Activated T-helper 1 cell treated with anti-CD3 and anti-CD28 coated beads, Interleukin-2, amount 50 U/mL, for 16 hours (primary cell): ENCODE results near the gene EYA2.
A peak's percentile ranks its signal among the peaks of the same experiment; 100 is the strongest.
"Not testable (repeated sequence)": the region's sequence is repeated elsewhere in the genome, so short reads cannot be mapped to it uniquely, and the experiment has no call there.

ENCODE experiments used
- DNase-seq, 2 donors: peaks; one replicate each; pipeline ENCODE4 v3.0.0-alpha.2; 2020; ENCODE audit warnings: low read depth in 1 of 2, low spot score in 1 of 2

Gene EYA2

DNA sequence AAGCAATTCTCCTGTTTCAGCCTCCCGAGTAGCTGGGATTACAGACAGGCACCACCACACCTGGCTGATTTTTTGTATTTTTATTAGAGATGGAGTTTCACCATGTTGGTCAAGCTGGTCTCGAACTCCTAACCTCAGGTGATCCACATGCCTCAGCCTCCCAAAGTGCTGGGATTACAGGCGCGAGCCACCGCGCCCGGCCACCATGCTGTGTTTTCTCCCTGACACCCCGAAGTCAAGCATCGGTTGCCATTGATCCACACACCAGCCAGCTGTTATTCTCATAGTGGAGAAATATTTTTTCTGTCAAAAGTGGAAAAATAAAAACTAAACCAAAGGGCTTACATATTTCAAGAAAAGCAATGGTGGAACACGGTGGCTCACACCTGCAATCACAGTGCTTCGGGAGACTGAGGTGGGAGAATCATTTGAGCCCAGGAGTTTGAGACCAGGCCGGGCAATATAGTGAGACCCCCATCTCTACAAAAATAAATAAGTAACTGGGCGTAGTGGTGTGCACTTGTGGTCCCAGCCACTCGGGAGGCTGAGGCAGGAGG lies 304.4 kb downstream of the EYA2 start:
- no peak for DNase-seq

DNA sequence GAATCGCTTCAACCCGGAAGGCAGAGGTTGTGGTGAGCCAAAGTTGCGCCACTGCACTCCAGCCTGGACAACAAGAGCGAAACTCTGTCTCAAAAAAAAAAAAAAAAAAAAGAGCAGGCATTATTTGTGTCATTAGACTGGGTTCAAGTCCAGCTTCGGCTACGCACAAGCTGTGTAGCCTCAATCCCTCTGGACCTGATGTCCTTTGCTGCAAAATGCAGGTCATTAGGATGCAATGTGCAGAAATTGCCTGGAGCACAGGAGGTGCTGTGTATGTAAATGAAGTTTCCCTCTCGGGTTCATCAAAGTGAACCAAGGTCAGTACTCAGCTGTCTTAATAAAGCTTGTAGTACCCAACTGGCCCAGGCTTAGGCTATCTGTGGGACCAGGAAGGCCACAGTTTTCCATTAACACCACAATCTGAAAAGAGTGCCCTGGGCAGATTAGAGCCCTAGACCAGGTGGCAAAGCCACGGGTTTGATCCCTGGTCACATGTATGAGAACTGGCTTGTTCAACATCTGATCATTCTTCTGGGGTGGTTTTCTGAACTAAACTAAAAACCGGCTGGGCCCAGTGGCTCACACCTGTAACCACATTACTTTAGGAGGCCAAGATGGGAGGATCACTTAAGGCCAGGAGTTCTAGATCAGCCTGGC lies 306.6 kb downstream of the EYA2 start:
- no peak for DNase-seq

DNA sequence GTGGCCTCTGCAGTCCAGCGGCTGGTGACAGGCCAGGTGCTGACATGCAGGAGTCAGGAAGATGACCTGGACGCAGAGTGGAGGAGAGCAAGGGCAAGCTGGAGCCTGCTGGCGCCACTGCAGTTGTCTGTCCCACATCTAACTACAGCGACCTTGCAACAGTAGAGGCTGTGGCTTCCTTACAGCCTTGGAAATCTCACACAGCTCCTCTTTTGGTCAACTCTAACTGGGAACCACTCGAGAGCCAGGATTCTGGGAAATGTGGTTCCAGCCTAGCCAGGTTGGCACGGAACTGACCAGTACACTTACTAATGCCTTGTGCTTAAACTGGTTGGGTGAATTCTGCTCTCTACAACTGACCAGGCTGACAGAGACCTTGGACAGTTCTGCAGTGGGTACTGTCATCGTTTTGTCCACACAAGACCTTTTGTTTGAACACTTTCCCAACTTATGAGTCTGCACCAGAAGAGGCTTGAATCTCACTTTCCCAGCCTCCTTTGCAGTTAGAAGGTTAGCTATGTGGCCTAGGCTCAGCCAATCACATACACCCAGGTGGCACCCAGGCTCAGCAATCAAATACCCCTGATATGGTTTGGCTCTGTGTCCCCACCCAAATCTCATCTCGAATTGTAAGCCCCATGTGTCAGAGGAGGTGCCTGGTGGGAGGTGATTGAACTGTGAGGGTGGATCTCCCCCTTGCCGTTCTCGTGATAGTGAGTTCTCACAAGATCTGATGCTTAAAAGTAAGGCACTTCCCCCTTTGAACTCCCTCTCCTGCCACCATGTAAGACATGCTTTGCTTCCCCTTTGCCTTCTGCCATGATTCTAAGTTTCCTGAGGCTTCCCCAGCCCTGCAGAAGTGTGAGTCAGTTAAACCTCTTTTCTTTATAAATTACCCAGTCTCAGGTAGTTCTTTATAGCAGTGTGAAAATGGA lies 308.4 kb downstream of the EYA2 start:
- DNase-seq = no peak

DNA sequence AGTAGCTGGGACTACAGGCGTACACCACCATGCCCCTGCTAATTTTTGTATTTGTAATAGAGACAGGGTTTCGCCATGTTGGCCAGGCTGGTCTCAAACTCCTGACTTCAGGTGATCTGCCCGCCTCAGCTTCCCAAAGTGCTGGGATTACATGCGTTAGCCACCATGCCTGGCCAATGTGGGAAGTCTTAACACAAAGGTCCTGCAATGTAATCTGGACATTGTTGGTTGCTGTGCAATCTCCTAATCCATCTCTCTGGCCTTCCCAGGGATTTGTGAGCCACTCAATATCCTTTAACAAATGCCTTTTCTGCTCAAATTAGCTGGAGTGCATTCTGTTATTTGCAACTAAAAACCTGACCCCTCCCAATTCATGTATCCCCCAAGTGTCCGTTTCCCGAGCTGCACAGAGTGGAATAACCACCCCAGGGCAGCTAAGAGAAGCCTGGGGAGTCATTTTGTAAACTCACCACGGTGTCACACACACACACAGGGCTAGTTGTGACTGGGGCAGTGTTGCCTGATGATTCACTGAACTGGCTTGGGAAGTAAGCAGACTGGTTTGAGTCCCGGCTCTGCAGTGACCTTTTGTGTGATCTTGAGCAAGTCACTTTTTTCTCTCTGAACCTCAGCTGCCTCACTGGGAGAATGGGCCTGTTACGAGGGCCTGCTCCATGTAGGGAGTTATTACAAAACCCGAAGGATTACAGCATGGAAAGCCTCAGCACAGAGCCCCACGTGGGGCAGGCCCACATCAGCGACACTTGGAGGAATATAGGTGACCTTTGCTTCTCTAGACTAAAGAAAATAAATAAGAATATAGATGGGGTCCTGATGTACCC lies 309.6 kb downstream of the EYA2 start:
- no peak for DNase-seq

DNA sequence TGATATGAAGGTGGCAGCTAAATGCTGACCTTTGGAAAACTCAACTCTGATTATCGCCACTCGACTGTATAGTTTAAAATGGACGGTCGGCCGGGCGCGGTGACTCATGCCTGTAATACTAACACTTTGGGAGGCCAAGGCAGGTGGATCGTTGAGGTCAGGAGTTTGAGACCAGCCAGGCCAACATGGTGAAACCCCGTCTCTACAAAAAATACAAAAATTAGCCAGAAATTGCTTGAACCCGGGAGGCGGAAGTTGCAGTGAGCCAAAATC lies 310.1 kb downstream of the EYA2 start:
- not testable (repeated sequence) for DNase-seq

DNA sequence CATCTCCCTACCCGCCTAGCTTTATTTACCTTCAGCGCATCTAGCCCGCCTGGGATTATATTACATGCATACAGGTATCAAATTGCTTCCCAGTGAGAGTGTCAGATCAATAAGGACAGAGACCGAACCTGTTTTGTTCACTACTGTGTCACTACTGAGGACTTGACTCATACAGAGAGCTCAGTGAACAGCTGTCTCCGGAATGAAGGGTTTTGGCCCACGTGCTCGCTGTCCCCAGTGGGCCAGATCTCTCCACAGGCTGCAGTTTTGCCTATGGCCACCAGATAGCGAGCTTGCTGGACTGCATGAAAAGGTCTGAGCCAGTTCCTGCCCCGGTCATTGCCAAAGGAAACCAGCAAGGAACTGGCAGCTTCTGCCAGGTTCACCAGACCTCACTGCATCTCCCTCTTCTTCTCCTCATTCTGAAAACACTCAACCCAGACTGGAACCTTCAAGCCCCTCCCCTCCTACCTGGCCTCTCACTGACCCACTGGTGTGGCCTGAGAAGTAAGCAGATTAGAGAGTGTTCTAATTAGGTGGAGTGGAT lies 311.0 kb downstream of the EYA2 start:
- peak in 1 of 2 donors; percentile 23 for DNase-seq

DNA sequence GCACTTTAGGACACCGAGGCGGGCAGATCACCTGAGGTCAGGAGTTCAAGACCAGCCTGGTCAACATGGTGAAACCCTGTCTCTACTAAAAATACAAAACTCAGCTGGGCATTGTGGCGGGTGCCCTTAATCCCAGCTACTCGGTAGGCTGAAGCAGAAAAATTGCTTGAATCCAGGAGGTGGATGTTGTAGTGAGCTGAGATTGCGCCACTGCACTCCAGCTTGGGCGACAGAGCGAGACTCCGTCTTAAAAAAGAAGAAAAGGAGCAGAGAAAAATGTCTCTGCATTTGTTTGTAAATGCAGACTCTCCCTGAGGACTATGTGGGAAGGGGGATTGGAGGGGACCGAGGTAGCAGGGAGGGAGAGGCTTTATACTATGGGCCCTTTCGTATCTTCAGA lies 311.9 kb downstream of the EYA2 start:
- DNase-seq = not testable (repeated sequence)

DNA sequence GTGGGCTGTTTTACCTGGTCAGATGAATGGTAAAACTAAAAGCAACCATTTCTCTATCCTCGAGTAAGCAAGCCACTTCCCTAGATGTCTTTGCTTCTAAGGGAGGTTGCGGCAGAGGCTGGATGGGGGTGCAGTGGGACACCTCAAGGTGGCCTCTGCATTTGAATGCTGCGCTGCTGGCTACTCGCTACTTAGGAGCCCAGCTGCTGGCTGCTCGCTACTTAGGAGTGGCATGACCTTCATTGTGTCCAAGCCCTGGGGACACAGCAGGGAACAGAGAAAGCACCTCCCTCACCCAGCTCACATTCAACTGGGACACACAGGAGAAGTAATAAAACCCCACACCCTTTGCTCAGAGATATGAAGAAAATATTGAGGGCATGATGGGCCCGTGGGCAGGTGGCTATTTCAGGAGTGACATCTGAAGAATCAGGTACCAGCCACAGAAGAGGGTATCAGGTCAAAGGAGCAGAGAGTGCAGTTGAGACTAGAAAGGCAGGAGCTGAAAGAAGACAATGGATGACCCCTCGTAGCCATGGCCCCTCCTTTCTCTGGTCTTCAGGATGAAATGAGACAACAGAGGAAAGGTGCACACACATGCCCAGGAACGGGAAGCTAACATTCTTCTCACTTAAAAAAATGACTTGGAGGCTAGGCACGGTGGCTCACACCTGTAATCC lies 312.5 kb downstream of the EYA2 start:
- no peak for DNase-seq

DNA sequence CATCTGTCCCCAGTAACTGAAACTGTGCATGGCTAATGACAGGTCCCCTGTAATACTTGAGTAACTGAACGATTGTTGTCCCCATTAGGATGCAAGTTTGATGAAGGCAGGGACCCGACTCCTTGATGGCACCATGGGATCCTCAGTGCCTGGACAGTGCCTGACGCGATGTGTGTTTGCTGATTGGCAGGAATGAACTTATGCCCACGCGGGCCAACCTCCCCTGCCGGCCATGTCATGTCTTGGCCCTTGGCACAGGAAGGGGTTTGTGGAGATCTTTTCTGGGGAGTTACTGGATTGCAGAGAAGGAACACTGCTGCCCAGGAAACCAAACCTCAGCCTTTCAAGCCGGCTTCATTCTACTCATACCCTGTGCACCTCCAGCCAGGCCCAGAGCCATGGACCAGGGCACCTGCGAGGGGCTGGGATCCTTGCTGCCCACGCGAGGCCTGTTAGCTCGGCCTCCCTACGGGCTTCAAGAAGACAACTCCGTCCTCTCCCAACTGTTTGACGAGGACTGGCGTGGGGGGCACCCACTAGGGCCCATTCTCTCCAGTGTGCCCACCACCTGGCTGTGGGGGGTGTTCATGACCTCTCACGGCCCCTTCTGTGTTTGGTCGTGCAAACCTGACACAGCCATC lies 314.0 kb downstream of the EYA2 start:
- no peak for DNase-seq

DNA sequence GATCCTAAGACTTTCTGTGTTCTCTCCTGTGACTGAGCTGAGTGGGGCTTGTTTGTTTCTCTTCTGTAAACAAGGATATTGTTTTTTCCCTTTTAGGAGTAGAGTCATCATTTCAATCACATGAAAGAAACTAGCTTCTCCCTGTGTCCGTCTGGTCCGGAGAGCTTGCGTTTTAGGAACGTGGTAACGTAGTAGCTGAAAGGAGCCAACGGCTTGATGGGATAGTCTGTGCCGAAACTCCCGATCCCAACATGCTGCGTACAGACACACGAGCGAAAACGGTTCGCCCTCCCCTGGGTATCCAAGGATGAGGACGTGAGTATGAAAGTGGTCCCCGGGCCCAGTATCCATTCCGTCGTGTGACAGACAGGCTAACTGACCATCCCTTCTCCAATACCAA lies 315.3 kb downstream of the EYA2 start:
- DNase-seq = no peak

DNA sequence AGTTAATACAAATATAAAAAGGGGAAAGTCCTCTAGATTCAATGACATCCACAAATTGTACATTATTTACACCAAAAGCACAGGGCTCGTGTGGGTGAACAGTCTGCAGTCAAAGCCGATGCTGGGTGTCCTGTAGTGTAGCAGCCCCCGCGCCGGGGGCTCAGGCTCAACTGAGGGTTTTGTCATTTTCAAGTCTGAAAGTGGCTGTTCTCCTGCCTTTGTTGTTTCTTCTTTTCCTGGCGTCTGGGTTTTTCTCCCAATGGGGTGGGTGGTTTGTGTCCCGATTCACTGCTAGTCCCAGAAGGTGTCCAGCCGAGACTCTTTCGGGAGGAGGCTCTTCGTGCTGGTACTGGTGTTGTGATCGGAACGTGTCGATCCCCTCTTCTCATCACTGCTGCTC lies 315.8 kb downstream of the EYA2 start:
- DNase-seq = no peak

DNA sequence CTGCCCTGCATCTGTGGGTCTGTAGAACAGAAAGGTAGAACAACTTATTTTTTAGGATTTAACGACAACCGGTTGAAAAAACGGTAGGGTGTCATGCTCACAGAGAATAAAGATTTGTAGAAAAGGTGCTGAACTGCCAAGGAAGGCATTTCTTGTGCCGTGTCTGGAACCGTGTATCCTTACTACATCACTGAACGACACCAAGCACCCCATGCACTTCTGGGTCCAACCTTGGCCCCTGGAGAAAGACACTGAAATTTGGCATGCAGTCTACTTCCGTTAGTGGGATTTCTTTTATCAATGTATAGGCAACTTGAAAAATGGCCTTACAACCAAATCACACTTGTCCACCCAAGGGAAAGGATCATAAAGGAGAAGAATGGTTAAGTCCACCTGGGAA lies 316.4 kb downstream of the EYA2 start:
- DNase-seq = no peak

DNA sequence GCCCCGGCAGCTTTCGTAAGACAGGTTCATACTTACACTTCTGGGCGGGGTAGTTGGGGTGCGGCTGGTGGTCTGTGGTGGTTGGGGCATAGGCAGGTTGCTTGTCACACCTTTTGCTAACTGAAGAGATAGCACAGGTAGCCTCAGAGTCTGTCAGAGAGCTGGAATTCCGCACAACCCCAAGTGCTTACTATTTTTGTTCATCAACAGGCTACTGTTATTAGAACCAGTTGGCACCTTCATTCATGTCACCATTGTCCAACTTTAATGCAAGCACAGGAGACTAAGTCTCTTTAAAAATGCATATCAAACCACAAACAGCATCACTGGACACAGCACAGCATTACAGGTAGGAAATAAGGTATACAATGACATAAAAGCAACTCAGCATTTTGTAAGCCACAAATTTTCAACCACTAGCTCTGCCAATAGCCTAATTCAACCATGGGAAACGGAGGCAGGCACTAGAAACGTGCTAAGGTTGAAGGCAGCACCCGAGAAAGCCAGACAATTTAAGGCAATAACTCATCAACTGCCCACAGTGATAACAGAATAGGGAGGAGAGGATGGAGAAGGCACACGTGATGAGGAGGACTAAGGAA lies 318.1 kb downstream of the EYA2 start:
- DNase-seq = no peak

DNA sequence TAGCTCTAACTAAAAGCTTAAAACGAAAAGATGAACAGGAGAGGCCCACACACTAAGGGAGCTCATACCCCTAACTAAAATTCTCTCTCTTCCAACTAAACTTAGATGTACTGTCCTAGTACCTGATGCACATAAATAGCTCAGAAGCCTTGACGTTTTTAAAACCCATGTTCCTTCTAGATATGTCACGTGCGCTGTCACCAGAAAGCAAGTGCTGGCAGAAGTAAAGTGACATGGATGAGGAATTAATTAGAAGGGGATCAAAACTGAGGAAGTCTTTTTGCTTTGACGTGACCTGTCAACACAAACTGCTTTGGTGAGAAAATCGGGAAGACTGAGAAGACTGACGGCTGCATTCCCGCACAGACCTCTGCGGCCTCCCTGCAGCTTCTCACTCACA lies 319.3 kb downstream of the EYA2 start:
- no peak for DNase-seq

DNA sequence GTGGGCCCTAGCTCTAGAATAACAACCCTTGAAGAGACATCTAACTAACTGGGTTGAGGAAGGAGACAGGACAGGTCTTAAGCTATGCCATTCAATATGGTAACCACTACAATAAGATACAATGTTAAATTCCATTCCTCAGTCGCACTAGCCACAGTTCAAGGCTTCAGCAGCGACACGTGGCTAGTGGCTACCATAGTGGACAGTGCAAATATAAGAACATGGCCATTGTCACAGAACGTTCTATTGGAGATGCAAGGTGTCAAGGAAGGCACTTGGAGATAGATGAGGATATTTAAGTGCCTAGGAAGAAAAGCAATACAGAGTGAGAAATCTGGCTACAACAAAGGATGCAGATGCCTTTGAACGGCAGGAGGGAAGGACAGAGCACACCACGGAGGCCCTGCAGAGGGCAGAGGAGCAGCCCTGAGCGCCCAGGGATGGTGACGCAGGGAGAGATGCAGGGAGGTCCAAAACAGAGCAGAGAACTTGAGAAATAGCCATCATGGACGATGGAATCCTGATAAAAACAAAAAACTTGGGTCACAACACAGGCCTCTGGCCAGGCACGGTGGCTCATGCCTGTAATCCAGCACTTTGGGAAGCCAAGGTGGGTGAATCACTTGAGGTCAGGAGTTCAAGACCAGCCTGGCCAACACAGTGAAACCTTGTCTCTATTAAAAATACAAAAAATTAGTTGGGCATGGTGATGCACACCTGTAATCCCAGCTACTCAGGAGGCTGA lies 321.2 kb downstream of the EYA2 start:
- DNase-seq = no peak

DNA sequence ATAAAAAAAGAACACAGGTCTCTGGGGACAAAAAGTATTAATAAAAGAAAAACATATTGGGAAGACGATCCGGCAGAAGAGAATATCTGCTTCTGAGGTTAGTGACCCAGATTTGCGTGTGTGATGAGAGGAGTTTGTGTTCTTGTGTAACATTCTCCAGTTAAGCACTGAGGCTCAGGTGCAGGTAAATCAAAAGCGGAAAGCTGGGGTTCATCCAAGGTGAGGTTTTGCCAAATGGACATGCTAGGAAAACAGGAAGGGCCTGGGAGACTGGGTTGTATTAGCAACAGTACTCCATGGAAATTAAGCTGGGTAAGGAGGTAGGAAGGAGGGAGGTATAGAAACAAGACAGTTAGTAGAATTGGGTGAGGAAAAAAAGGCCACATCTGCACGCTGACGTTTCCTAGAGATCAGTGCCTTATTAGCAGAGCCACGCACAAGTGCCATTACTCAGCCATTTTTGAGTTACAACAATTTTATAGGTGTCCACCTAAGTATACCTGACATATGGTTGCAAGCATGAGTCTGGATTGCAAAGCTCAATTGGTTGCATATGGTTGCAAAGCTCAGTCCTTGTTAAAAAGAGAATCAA lies 322.3 kb downstream of the EYA2 start:
- DNase-seq = no peak

DNA sequence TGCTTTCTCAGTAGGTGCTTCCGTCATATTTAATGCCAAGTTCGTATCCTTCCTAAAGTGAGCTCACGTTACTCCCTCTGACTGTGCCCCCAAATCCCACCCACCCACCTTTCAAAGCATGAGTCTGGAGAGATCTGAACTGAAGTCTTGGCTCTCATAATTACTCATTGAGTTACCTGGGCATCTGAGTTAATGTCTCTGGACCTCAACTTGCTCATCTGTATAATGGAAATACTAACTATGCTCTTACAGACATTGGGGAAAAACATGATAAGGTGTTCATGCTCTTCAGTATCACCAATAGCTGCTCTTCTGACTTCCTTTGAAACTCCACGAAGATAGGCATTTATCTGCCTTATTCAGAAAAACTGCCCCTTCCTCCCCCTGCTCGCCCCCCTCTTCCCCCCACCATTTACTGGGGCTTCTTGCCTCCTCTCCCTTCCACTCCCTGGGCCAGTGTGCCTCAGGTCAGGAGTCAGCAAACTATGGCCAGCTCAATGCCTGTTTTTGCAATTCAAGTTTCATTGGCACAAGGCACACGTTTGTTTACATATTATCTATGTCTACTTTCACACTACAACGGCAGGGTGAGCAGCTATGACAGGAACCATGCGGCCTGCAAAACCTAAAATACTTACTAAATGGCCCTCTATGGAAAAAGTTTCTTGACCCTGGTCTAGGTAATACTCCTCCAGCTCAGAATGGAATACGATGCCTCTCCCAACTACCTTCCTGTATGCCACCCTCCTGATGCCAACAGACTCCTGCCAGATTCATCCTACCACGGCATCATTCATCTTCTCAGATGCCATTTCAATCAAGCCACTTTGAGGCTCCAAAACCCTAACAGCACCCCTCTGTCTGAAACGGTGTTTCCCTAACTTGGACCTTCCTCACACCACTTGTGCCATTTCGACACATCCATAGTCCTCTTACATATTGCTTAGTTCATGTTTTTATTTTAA lies 323.1 kb downstream of the EYA2 start:
- no peak for DNase-seq

DNA sequence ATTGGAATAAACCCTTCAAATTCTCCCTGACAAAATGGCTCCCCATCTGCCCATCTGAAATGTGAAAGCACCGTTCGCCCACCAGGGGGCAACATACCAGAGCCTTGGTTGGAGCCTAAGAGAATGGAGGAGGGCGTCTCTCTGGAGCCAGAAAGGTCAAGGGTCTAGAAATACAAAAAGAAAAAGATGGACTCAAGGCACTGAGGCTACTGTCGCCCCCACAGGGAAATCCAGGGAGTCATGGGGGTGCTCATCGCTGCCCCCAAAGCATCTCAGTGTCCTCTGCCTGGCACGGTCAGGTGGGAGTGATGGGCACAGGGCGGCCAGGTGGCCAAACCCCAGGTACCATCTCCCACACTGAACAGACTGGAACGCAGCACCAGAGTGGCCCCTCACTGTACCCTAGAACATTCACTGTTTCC lies 325.5 kb downstream of the EYA2 start:
- peak in 1 of 2 donors; percentile 20 for DNase-seq
